IPS DF 19.7 (cell line): ENCODE measurements around the gene RPL29.

ENCODE experiments used
- DNase-seq: peaks from one replicate; pipeline ENCODE4 v3.0.0-alpha.2; 2013; ENCODE audit warnings: low read depth, low spot score

RPL29 gene

DNA sequence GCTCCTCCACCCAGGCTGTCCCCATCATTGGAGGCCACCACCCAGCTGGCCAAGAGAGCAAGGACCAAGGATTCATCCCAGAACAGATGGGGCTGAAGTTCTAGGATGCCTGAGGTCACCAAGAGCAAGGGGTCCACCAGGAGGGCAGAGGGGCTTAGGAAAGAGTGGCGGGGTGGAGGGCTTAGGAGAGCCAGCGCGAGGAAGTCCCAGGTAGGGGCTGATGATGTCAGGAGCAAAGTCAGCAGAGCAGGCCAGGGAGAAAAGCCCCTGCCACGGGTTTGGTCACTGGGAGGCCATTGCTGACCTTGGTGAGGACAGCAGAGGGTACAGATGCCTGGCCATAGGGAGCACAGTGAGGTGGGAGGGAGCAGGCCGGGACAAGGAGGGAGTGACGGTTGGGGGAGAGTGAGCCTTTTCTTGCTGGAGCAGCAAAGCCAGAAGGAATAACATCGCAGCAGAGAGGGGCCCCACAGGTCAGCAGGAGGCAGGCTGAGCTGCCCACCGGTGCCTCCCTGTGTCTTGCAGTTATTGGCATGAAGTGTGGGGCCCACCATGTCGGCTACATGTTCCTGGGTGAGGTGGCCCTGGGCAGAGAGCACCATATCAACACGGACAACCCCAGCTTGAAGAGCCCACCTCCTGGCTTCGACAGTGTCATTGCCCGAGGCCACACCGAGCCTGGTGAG lies 48.3 kb downstream of the RPL29 start:
- no peak for DNase-seq

GRCh38 chr3:51946796-51947195 lies 48.9 kb downstream of the RPL29 start:
- no peak for DNase-seq

DNA sequence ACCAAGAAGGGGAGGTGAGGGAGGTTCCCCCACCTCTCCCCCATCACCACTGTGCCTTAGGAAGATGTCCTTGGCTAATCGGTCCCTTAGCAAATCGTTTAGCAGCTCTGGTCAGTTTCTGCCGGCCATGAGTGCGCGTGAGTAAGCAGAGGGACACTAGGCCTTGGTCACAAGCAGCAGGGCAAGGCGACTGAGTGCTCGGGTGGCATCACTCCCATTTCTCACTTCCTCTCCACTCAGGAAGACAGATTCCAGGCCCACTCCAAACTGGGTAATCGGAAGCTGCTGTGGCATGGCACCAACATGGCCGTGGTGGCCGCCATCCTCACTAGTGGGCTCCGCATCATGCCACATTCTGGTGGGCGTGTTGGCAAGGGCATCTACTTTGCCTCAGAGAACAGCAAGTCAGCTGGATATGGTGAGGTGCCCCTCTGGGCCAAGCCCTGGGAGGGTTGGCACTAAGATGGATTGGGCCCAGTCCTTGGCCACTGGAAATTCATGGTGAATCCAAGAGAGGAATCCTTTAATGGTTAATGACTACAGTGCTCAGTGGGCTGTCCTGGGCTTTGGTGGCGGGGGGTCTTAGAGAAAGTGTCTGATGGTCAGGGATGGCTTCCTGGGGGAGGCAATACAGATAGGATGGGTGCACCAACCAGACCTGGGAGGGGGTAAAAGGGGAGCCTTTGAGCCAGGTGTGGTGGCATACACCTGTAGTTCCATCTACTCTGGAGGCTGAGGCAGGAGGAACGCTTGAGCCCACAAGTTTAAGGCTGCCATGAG lies 49.6 kb downstream of the RPL29 start:
- DNase-seq: no peak

GRCh38 chr3:51945031-51945840 lies 50.5 kb downstream of the RPL29 start:
- DNase-seq: no peak

- no peak for DNase-seq
Observed at GRCh38 chr3:51944451-51945021, 51.2 kb downstream of the RPL29 start.
